B cell (primary cell): ENCODE measurements around the gene MID1IP1.

Experiments used
- CTCF ChIP-seq: fragments of 200-600 bp; IDR thresholded peaks from one replicate; pipeline ENCODE4 v1.8.0; 2022; ENCODE audit warnings: antibody characterized with exemption, mild to moderate bottlenecking
- EZH2 ChIP-seq: IDR thresholded peaks from 2 replicates; pipeline ENCODE4 v1.6.1; 2012; ENCODE audit warnings: borderline replicate concordance, low read depth, mild to moderate bottlenecking, moderate library complexity, low read length; ENCODE audit not compliant: insufficient read depth, poor library complexity, severe bottlenecking

- TF ChIP-seq CTCF (no peak), EZH2 (no peak)
These were observed 46.2 kb upstream of the MID1IP1 start for GRCh38 chrX:38754818-38755718.
